ENCODE data around the gene RPL27. TPM values are rescaled to one million over a fixed set of nuclear protein-coding genes. Genes with fewer than 3 reads are reported as not detected.

Gene RPL27
- total and polyA plus RNA-seq, 2 of the 4 experiments (the other 2 are of a cell fraction) = 1,595 to 2,806 TPM

GRCh38 chr17:42953669-42954068, 44.5 kb upstream of the RPL27 start:
- DNase-seq = no peak
- H2BK15ac ChIP-seq (ENCODE audit: low read depth, low read length) = no peak overlapping the region
- H2BK20ac ChIP-seq (ENCODE audit: low read depth, low read length) = no peak overlapping the region
- dilution Hi-C loops (cut with HindIII; ENCODE audit: low sequenced_read_pairs, unreplicated experiment) = no loop called here
- no peak overlapping the region for H2AK9ac ChIP-seq (replicated peaks; ENCODE audit: low read depth, low read length, poor library complexity)
- no TSS peak for BruUV-seq (replicated peaks)
- POLR2A ChIA-PET (ENCODE audit: unreplicated experiment) = no interaction called here
- no peak overlapping the region for H2AK5ac ChIP-seq (ENCODE audit: low read depth, low read length)
- 100% methylated on average over 1 of the region's 1 CpG; no CpG with 5 or more reads in 1 of the 2 experiments for WGBS, 2 experiments (ENCODE audit: extremely low coverage in 2 of 2, insufficient read length in 1 of 2)
- ATAC-seq (ENCODE audit: low read depth) = no peak
- peaks cover 0 to 4% of the 10 kb centered on the region in 2 experiments; a peak in 1 of 4 replicates for H3K79me1 ChIP-seq (ENCODE audit: low read depth in 1 of 2, low read length in 2 of 2)
- CTCF ChIA-PET = no interaction called here
- no peaks in the 10 kb centered on the region for H3K9me3 ChIP-seq (ENCODE audit: control insufficient read depth, insufficient read depth, low read length)
- no peak overlapping the region for H3K4me2 ChIP-seq (ENCODE audit: low read depth, low read length)
- H2BK5ac ChIP-seq (ENCODE audit: low read depth, low read length, poor library complexity, severe bottlenecking) = no peak overlapping the region
- no peak overlapping the region for H3K27ac ChIP-seq (ENCODE audit: insufficient read depth, low read length)
- in situ Hi-C loops (cut with MboI; ENCODE audit: low sequenced_read_pairs) = loop anchor here (25.0 kb wide), 1 partner anchor 109 kb away; no protein-coding TSS in a partner anchor
- H4K8ac ChIP-seq (ENCODE audit: low read depth in 2 of 2, low read length in 2 of 2) = no peak overlapping the region
- H3K56ac ChIP-seq (ENCODE audit: extremely low read depth, insufficient read depth, low read length) = no peak overlapping the region
- H4K5ac ChIP-seq (ENCODE audit: low read depth, low read length) = no peak overlapping the region
- H3K9me1 ChIP-seq (ENCODE audit: insufficient read depth, low read length) = 0 out of 2 replicates have a peak, but pooled peaks cover 5% of the 10 kb centered on the region
- H3K27me3 ChIP-seq (ENCODE audit: control insufficient read depth, insufficient read depth, low read length) = no peaks in the 10 kb centered on the region
- H2AFZ ChIP-seq (replicated peaks; ENCODE audit: low read length, poor library complexity) = no peak overlapping the region
- peaks cover 36% of the 10 kb centered on the region for H4K20me1 ChIP-seq (ENCODE audit: insufficient read depth, low read length)
- no peak overlapping the region for H4K91ac ChIP-seq (ENCODE audit: insufficient read depth, low read depth, low read length)
- H3K9ac ChIP-seq (ENCODE audit: low read depth, low read length) = no peak overlapping the region
- no peak overlapping the region for H3K4ac ChIP-seq (ENCODE audit: low read depth, low read length)
- H3K4me1 ChIP-seq (ENCODE audit: control insufficient read depth, insufficient read depth, low read length) = peaks cover 5% of the 10 kb centered on the region
- H2BK120ac ChIP-seq (ENCODE audit: low read depth, low read length) = no peak overlapping the region
- no peak for TF ChIP-seq RFX5 (IDR thresholded peaks at IDR 0.05; ENCODE audit: low read depth, low read length)
- TF ChIP-seq SMC3 (IDR thresholded peaks at IDR 0.05; ENCODE audit: low read depth, low read length) = no peak
- no peak overlapping the region for H3K14ac ChIP-seq (replicated peaks; ENCODE audit: low read depth, low read length)
- no peak overlapping the region for H3K18ac ChIP-seq (ENCODE audit: low read depth, low read length)
- intact Hi-C loops (cut with micrococcal nuclease) = no loop called here
- H3K23ac ChIP-seq (ENCODE audit: low read depth, low read length) = no peak overlapping the region
- H3K36me3 ChIP-seq (ENCODE audit: control insufficient read depth, insufficient read depth, low read length) = peaks cover 45% of the 10 kb centered on the region
- no peak overlapping the region for H3K4me3 ChIP-seq (ENCODE audit: insufficient read depth, low read depth, low read length)

Measured in IMR-90 (cell line).